Adrenal gland (tissue), 12 donors: Measurements from ENCODE around the gene CACNA1G. TPM values are rescaled to one million over a fixed set of nuclear protein-coding genes. Genes with fewer than 3 reads are reported as not detected.

ENCODE experiments used
- DNase-seq, 7 donors: peaks; one replicate each; pipeline ENCODE4 v3.0.0-alpha.2; 2019 to 2020
- H3K27ac ChIP-seq, 5 donors: fragments of 200-600 bp; sonication (generic) in 4 of 5; 1 replicate in 3 of 5; 2 replicates in 2 of 5; pipeline versions ENCODE4 v1.5.1 to v1.8.0; 2016 to 2020; ENCODE audit warnings: mild to moderate bottlenecking in 1 of 5
- H3K27me3 ChIP-seq: fragments of 200-600 bp; 2 replicates; pipeline ENCODE4 v1.8.0; 2021
- H3K36me3 ChIP-seq, 2 donors: fragments of 200-600 bp; replicated peaks in 1 of 2; 1 replicate in 1 of 2; 2 replicates in 1 of 2; pipeline versions ENCODE4 v1.5.1 to v1.8.0; 2018 to 2022
- H3K4me1 ChIP-seq, 2 donors: fragments of 200-600 bp; replicated peaks in 1 of 2; 1 replicate in 1 of 2; 2 replicates in 1 of 2; pipeline versions ENCODE4 v1.5.1 to v1.8.0; 2018 to 2021
- H3K4me3 ChIP-seq, 4 donors: fragments of 200-600 bp; sonication (generic) in 3 of 4; one replicate each; pipeline ENCODE4 v1.5.1; 2016 to 2018
- H3K9me3 ChIP-seq, 3 donors: fragments of 200-600 bp; sonication (generic) in 1 of 3; replicated peaks in 1 of 3; 1 replicate in 2 of 3; 2 replicates in 1 of 3; pipeline versions ENCODE4 v1.5.1 to v1.8.0; 2016 to 2021
- CTCF ChIP-seq, 6 experiments: fragments of 450-650 bp in 4 of 6; fragments of 200-600 bp in 2 of 6; sonication (generic) in 1 of 6; IDR thresholded peaks; 1 replicate in 5 of 6; 2 replicates in 1 of 6; pipeline versions ENCODE4 v1.5.1 to v1.8.0; 2016 to 2021; ENCODE audit warnings: antibody characterized with exemption in 6 of 6, mild to moderate bottlenecking in 2 of 6, moderate library complexity in 1 of 6
- POLR2A ChIP-seq, 2 donors: fragments of 450-650 bp; IDR thresholded peaks; one replicate each; pipeline ENCODE4 v1.6.1; 2017; ENCODE audit warnings: antibody characterized with exemption in 2 of 2, mild to moderate bottlenecking in 2 of 2, moderate library complexity in 1 of 2
- WGBS, 4 donors: extraction: QIAGEN DNeasy Blood & Tissue Kit in 2 of 4; methylation state at CpG; one replicate each; pipeline versions ENCODE4 v1.1.5 to v1.1.7; 2013 to 2017; 5-methylcytosine and 5-hydroxymethylcytosine counted together
- intact Hi-C, 2 donors: fragments of 100-400 bp; cut with DNase I; formaldehyde crosslinking; loops; one replicate each; pipeline versions ENCODE4 v1.14.1 to v1.15.0; 2022 to 2023
- polyA plus RNA-seq, 3 donors: library from polyadenylated mRNA; stranded (reverse); fragments of 200-250 nt in 2 of 3; fragments of 350-450 nt in 1 of 3; fragmentation: Illumina TruSeq in 1 of 3; extraction: RNeasy Lipid Tissue Mini Kit (QIAGEN cat#74804) in 1 of 3; gene quantifications; one replicate each; pipeline ENCODE4 v1.2.3, GENCODE V29; 2013 to 2014
- total RNA-seq, 9 donors: library from RNA; depleted of rRNA in 4 of 9; stranded (reverse); fragments of >200 nt in 4 of 9; fragments of 120-200 nt in 1 of 9; fragmentation: NEBNext Ultra II Directional in 1 of 9; extraction: Animal tissue kit (Norgen Biotek cat#: 25700) in 1 of 9; gene quantifications; one replicate each; pipeline versions ENCODE4 v1.1.0 to v1.2.4, GENCODE V29; 2013 to 2023
- donor health status: healthy with polysubstance abuse.
- donor health status: Bipolar disorder and iron deficiency.
- donor health status: DM: yes; HTN: yes; CAD: no.
- donor health status: DM: no; HTN: no; CAD: no.
- donor health status: DM: no; HTN: no; CAD: no.
- donor health status: DM: yes; HTN: yes; CAD: no.

CACNA1G gene
- total and polyA plus RNA-seq, 12 donors = 0.05 to 2.6 (median 0.14) TPM; not detected in 1

- Histone ChIP-seq H3K4me3 (no peak overlapping the region), H3K27me3 (no peaks in the 10 kb centered on the region), H3K9me3 (no peaks in the 10 kb centered on the region), H3K4me1 (no peaks in the 10 kb centered on the region), H3K36me3 (no peaks in the 10 kb centered on the region), H3K27ac (no peak overlapping the region)
- 36 to 88% (median 42%) methylated on average over 3 to 19 of the region's 19 CpGs; no CpG with 5 or more reads in 1 of the 4 donors for WGBS, 4 donors
- TF ChIP-seq POLR2A (IDR thresholded peaks at IDR 0.05) (no peak), CTCF (IDR thresholded peaks at IDR 0.05) (peak; percentile 66 to 84 (median 76))
- peak; percentile 73 to 89 (median 85) for DNase-seq
- intact Hi-C loops = loop anchor here in 1 of 2 donors (5.0 to 10.0 kb wide), 2 partner anchors 79 to 141 kb away; partner anchors contain the start of gene SPATA20
Observed at GRCh38 chr17:50626037-50626574, 65.6 kb downstream of the CACNA1G start.

GRCh38 chr17:50627036-50627781 is 66.7 kb downstream of the CACNA1G start:
- 85 to 89% (median 87%) methylated on average over 17 of the region's 17 CpGs for WGBS, 4 donors
- intact Hi-C loops = loop anchor here in 1 of 2 donors (5.0 to 10.0 kb wide), 2 partner anchors 80 to 142 kb away; partner anchors contain the start of gene SPATA20
- DNase-seq = no peak
- H3K4me3 ChIP-seq = no peak overlapping the region
- TF ChIP-seq CTCF (IDR thresholded peaks at IDR 0.05) (no peak), POLR2A (IDR thresholded peaks at IDR 0.05) (no peak)
- H3K27ac ChIP-seq = no peak overlapping the region
- no peaks in the 10 kb centered on the region for H3K36me3 ChIP-seq
- H3K9me3 ChIP-seq = no peaks in the 10 kb centered on the region
- no peaks in the 10 kb centered on the region for H3K27me3 ChIP-seq
- peaks cover 0 to 3% of the 10 kb centered on the region in 2 donors for H3K4me1 ChIP-seq

GRCh38 chr17:50627782-50628601 is 67.5 kb downstream of the CACNA1G start:
- 56 to 68% (median 61%) methylated on average over 7 to 17 of the region's 17 CpGs for WGBS, 4 donors
- H3K27ac ChIP-seq = no peak overlapping the region
- no peak overlapping the region for H3K4me3 ChIP-seq
- no peak for TF ChIP-seq POLR2A (IDR thresholded peaks at IDR 0.05)
- no peak for TF ChIP-seq CTCF (IDR thresholded peaks at IDR 0.05)
- intact Hi-C loops = loop anchor here in 1 of 2 donors (5.0 to 10.0 kb wide), 2 partner anchors 81 to 143 kb away; partner anchors contain the start of gene SPATA20
- H3K27me3 ChIP-seq = no peaks in the 10 kb centered on the region
- no peaks in the 10 kb centered on the region for H3K9me3 ChIP-seq
- H3K36me3 ChIP-seq = no peaks in the 10 kb centered on the region
- no peak for DNase-seq
- H3K4me1 ChIP-seq = peaks cover 0 to 3% of the 10 kb centered on the region in 2 donors

- H3K9me3 ChIP-seq = no peaks in the 10 kb centered on the region
- WGBS, 4 donors = 65 to 90% (median 75%) methylated on average over 2 to 6 of the region's 6 CpGs
- intact Hi-C loops = loop anchor here (5.0 to 10.0 kb wide), 5 partner anchors 47 to 145 kb away; partner anchors contain the start of gene SPATA20 (in 1 of the 2)
- peaks cover 0 to 9% of the 10 kb centered on the region in 2 donors for H3K4me1 ChIP-seq
- H3K36me3 ChIP-seq = no peaks in the 10 kb centered on the region
- H3K4me3 ChIP-seq = no peak overlapping the region
- no peak for DNase-seq
- H3K27me3 ChIP-seq = no peaks in the 10 kb centered on the region
- no peak for TF ChIP-seq POLR2A (IDR thresholded peaks at IDR 0.05)
- no peak for TF ChIP-seq CTCF (IDR thresholded peaks at IDR 0.05)
- H3K27ac ChIP-seq = no peak overlapping the region
Observed at GRCh38 chr17:50629902-50630301, 69.4 kb downstream of the CACNA1G start.
